ENCODE data around the gene LMCD1. TPM values are rescaled to one million over a fixed set of nuclear protein-coding genes. Genes with fewer than 3 reads are reported as not detected.

LMCD1 gene
- total and polyA plus RNA-seq, 2 of the 8 experiments (the other 6 are each of a cell fraction or from before 2014, with no cell fraction given): 12.3 to 26.5 TPM

- Histone ChIP-seq H3K79me1 (ENCODE audit: low read depth, low read length) (no peaks in the 10 kb centered on the region; the same call in 1 of the 2 replicates), H2AK5ac (ENCODE audit: low read depth, low read length) (no peak overlapping the region), H3K9me3 (ENCODE audit: insufficient read depth in 2 of 2, low read depth in 1 of 2, low read length in 1 of 2) (no peaks in the 10 kb centered on the region; a peak in 1 of 4 replicates), H3K27ac (ENCODE audit: low read depth, low read length) (no peak overlapping the region), H4K20me1 (replicated peaks in 1 of 2; ENCODE audit: control insufficient read depth in 1 of 2, insufficient read depth in 2 of 2, low read length in 2 of 2) (no peaks in the 10 kb centered on the region), H3K23ac (ENCODE audit: insufficient read length) (no peak overlapping the region), H4K91ac (replicated peaks; ENCODE audit: insufficient read length, low read length) (no peak overlapping the region), H3K9ac (replicated peaks in 1 of 4; ENCODE audit: extremely low read depth in 1 of 4, low read depth in 3 of 4, low read length in 3 of 4) (no peak overlapping the region), H3K18ac (ENCODE audit: extremely low read depth, low read length) (no peak overlapping the region), H3K79me2 (ENCODE audit: control insufficient read depth in 1 of 2, insufficient read depth in 2 of 2, low read length in 2 of 2) (no peaks in the 10 kb centered on the region), H2BK5ac (ENCODE audit: low read depth, low read length) (no peak overlapping the region), H2BK12ac (ENCODE audit: low read depth, low read length) (no peak overlapping the region), H2BK15ac (ENCODE audit: low read length) (no peak overlapping the region), H4K8ac (ENCODE audit: extremely low read depth, insufficient read depth, low read length) (no peak overlapping the region), H2BK120ac (replicated peaks; ENCODE audit: low read depth, low read length) (no peak overlapping the region), H3K27me3 (replicated peaks in 1 of 4; ENCODE audit: control insufficient read depth in 3 of 4, extremely low read depth in 1 of 4, insufficient read depth in 3 of 4, low read length in 3 of 4) (no peaks in the 10 kb centered on the region), H3K4me3 (ENCODE audit: extremely low read depth in 1 of 4, insufficient read depth in 2 of 4, low read depth in 3 of 4, low read length in 4 of 4) (no peak overlapping the region), H2AFZ (ENCODE audit: low read length) (no peak overlapping the region), H3K4me2 (ENCODE audit: insufficient read depth in 1 of 2, low read depth in 2 of 2, low read length in 2 of 2) (no peak overlapping the region), H3K36me3 (ENCODE audit: control insufficient read depth in 2 of 4, insufficient read depth in 4 of 4, low read length in 3 of 4) (peaks cover 0 to 9% (median 0%) of the 10 kb centered on the region in 4 experiments; a peak in 1 of 8 replicates), H3K23me2 (ENCODE audit: low read depth, low read length) (no peaks in the 10 kb centered on the region; the same call in 1 of the 2 replicates), H3K14ac (ENCODE audit: insufficient read length) (no peak overlapping the region), H2BK20ac (ENCODE audit: low read length) (no peak overlapping the region), H3K4me1 (replicated peaks in 1 of 4; ENCODE audit: control insufficient read depth in 3 of 4, insufficient read depth in 4 of 4, low read length in 3 of 4) (peaks cover 0 to 10% (median 4%) of the 10 kb centered on the region in 4 experiments; a peak in 3 of 7 replicates), H3K4ac (replicated peaks; ENCODE audit: insufficient read length, low read depth, low read length) (no peak overlapping the region), H4K5ac (ENCODE audit: insufficient read length, low read depth, low read length) (no peak overlapping the region), H3K56ac (replicated peaks; ENCODE audit: insufficient read length, low read depth, low read length) (no peak overlapping the region)
- POLR2A ChIA-PET (ENCODE audit: partially characterized antibody): no interaction called here
- no peak for DNase-seq (ENCODE audit: low read depth in 1 of 2, low spot score in 2 of 2)
- 92% methylated on average over 2 of the region's 2 CpGs; no CpG with 5 or more reads in 1 of the 2 experiments for WGBS, 2 experiments (ENCODE audit: extremely low coverage in 1 of 2, insufficient coverage in 1 of 2, insufficient read length in 1 of 2, insufficient replicate concordance in 2 of 2, low coverage in 1 of 2, low lambda C conversion rate in 2 of 2, missing lambda C conversion rate in 1 of 2)
- FAIRE-seq: no peak
- CTCF ChIA-PET (ENCODE audit: partially characterized antibody): interaction anchor here (1.4 kb wide), 1 partner anchor 76 kb away, joined by 3 read pairs; no protein-coding TSS in a partner anchor
- TF ChIP-seq USF2 (IDR thresholded peaks at IDR 0.05; ENCODE audit: low read length): no peak
- no peak for TF ChIP-seq TEAD4 (IDR thresholded peaks at IDR 0.05; ENCODE audit: low read depth, low read length)
- no peak for TF ChIP-seq POLR2AphosphoS5 (IDR thresholded peaks at IDR 0.05; ENCODE audit: low read depth, low read length)
- no peak for TF ChIP-seq KDM5A (IDR thresholded peaks at IDR 0.05; ENCODE audit: low read length)
- TF ChIP-seq HDAC6 (IDR thresholded peaks at IDR 0.05; ENCODE audit: low read depth, low read length): no peak
- TF ChIP-seq TCF12 (IDR thresholded peaks at IDR 0.05; ENCODE audit: low read depth, low read length): no peak
- no peak for TF ChIP-seq KDM4A (IDR thresholded peaks at IDR 0.05; ENCODE audit: low read depth, low read length, severe bottlenecking)
- TF ChIP-seq RXRA (IDR thresholded peaks at IDR 0.05; ENCODE audit: insufficient read depth, low read depth, low read length): no peak
- no peak for TF ChIP-seq CTCF (IDR thresholded peaks at IDR 0.05; ENCODE audit: control extremely low read depth in 1 of 3, insufficient read depth in 1 of 3, low read depth in 1 of 3, low read length in 3 of 3)
- TF ChIP-seq EZH2 (IDR thresholded peaks at IDR 0.05; ENCODE audit: low read depth, low read length, severe bottlenecking): no peak
These were observed 16.5 kb downstream of the LMCD1 start for GRCh38 chr3:8518138-8518537.

Measured in H1 (cell line).